ENCODE measurements around the gene SRGAP2.
"Not testable (repeated sequence)": the region's sequence is repeated elsewhere in the genome, so short reads cannot be mapped to it uniquely, and the experiment has no call there.

GRCh38 chr1:206215600-206216392 is 12.5 kb downstream of the SRGAP2 start:
- TF ChIP-seq, protein P1, sequence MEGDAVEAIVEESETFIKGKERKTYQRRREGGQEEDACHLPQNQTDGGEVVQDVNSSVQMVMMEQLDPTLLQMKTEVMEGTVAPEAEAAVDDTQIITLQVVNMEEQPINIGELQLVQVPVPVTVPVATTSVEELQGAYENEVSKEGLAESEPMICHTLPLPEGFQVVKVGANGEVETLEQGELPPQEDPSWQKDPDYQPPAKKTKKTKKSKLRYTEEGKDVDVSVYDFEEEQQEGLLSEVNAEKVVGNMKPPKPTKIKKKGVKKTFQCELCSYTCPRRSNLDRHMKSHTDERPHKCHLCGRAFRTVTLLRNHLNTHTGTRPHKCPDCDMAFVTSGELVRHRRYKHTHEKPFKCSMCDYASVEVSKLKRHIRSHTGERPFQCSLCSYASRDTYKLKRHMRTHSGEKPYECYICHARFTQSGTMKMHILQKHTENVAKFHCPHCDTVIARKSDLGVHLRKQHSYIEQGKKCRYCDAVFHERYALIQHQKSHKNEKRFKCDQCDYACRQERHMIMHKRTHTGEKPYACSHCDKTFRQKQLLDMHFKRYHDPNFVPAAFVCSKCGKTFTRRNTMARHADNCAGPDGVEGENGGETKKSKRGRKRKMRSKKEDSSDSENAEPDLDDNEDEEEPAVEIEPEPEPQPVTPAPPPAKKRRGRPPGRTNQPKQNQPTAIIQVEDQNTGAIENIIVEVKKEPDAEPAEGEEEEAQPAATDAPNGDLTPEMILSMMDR (IDR thresholded peaks at IDR 0.05): not testable (repeated sequence)
- not testable (repeated sequence) for TF ChIP-seq ZFX (IDR thresholded peaks at IDR 0.05; ENCODE audit: borderline replicate concordance)

Measured in 22Rv1 (cell line).